H7 (cell line): ENCODE results near the gene JAZF1. TPM values are rescaled to one million over a fixed set of nuclear protein-coding genes. Genes with fewer than 3 reads are reported as not detected.

ENCODE experiments used
- DNase-seq: peaks from one replicate; pipeline ENCODE4 v3.0.0; 2012
- H3K27me3 ChIP-seq: 2 replicates; pipeline ENCODE4 v1.6.0; 2011; ENCODE audit warnings: mild to moderate bottlenecking, low read length; ENCODE audit not compliant: control insufficient read depth, insufficient read depth
- H3K36me3 ChIP-seq: replicated peaks from 2 replicates; pipeline ENCODE4 v1.5.1; 2011; ENCODE audit warnings: low read length; ENCODE audit not compliant: control insufficient read depth, insufficient read depth
- H3K4me3 ChIP-seq: 2 replicates; pipeline ENCODE4 v1.5.1; 2011; ENCODE audit warnings: low read depth, mild to moderate bottlenecking, control low read depth, low read length, moderate library complexity; ENCODE audit not compliant: insufficient read depth
- total RNA-seq: library from RNA; depleted of rRNA; stranded (reverse); fragments of >200 nt; shearing (Covaris generic); gene quantifications from 2 replicates; pipeline ENCODE4 v1.2.3, GENCODE V29; 2014

Gene JAZF1
- total RNA-seq, 1 experiment from 2014 or later, result 11.3 TPM

DNA sequence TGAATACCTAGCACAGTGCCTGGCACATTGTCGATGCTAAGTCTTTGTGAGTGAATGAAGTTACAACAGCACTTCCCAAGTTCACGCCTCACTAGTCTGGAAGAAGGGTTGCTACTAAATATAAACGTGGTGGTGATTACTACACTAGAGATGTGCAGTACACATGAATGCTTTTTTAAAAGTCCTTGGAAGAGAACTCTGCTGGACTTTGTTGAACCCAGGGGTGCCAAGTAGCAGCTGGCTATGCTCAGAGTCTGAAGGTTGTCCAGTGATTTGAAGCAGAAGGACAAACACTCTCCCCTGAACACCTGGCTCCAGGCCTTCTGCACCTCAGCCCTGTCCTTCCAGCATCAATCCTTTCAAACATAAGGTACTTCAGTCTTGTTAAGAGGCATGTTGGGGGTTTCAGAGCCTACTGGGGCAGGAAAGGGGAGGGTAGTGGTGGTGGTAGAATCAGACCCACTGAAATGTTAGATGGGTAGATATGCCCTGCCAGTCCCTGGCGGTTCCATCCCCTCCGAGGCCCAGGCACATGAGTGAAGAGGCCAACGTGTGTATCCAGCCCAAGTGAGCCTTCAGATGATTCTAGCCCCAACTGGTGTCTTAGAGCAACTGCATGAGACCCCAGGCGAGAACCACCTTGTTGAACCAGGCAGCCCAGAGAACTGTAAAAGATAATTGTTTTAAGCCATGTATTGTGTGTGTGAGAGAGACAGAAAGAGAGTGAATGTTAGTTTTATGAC is 346.2 kb downstream of the JAZF1 start:
- DNase-seq, result no peak
- Histone ChIP-seq H3K36me3 (no peaks in the 10 kb centered on the region; the same call in none of the 2 replicates), H3K27me3 (no peaks in the 10 kb centered on the region), H3K4me3 (no peak overlapping the region)

DNA sequence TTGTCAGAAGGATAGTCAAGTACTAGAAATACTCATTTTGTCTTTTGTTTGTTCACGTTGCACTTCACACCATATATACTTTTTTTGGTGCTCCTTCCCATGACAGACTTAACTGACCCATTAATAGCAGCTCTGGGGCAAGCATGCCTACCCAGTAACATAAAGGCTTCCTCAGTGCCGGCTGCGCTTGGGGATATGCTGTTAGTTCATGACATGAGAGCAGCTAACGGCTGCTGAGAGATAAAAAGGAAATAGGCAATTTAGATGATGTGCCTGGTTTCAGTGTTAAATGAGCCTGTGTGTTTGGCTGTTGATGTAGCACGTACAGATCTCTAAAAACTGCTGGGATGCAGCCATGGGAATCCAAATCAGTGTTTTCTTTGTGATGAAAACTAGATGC is 354.2 kb downstream of the JAZF1 start:
- no peaks in the 10 kb centered on the region for H3K36me3 ChIP-seq
- no peaks in the 10 kb centered on the region for H3K27me3 ChIP-seq
- no peak for DNase-seq
- H3K4me3 ChIP-seq, result no peak overlapping the region

GRCh38 chr7:27825891-27826290 is 354.7 kb downstream of the JAZF1 start:
- Histone ChIP-seq H3K27me3 (no peaks in the 10 kb centered on the region), H3K36me3 (no peaks in the 10 kb centered on the region)

DNA sequence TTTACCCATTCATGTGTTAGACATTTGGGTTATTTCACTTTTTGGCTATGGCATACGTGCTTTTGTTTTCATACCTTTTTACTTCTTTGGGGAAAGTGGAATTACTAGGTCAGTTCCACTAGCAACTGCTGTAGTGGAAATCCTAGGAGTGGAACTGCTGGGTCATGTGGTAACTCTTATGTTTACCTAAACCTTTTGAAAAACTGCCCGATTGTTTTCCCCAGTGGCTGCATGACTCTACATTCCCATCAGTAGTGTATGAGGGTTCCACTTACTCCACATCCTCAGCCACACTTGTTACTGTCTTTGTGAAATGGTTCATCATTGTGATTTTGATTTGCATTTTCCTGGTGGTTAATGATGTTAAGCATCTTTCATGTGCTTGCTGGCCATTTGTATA is 358.4 kb downstream of the JAZF1 start:
- no peak for DNase-seq
- Histone ChIP-seq H3K4me3 (no peak overlapping the region), H3K27me3 (no peaks in the 10 kb centered on the region), H3K36me3 (no peaks in the 10 kb centered on the region; the same call in 1 of the 2 replicates)

More at GRCh38 chr7:27825891-27826290, 354.7 kb downstream of the JAZF1 start:
- no peak overlapping the region for H3K4me3 ChIP-seq
- DNase-seq, result no peak

DNA sequence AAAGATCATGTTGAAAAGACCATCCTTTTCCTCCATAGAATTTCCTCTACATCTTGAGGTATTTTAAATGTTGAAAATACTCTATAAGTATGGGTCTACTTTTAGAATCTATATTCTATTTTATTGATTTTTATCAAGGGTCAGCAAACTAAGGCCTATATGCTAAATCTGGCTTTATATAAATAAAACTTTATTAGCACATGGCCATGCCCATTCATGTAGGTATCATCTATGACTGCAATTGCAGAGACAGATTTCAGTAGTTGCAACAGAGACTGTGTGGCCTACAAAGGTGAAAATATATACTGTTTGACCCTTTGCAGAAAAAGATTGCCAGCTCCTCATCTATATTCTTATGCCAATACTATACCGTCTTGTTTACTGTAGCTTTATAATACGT is 367.9 kb downstream of the JAZF1 start:
- Histone ChIP-seq H3K4me3 (no peak overlapping the region), H3K36me3 (no peaks in the 10 kb centered on the region; the same call in 1 of the 2 replicates), H3K27me3 (no peaks in the 10 kb centered on the region)
- DNase-seq, result no peak

GRCh38 chr7:27810186-27810585 is 370.4 kb downstream of the JAZF1 start:
- no peak overlapping the region for H3K4me3 ChIP-seq
- H3K36me3 ChIP-seq, result no peaks in the 10 kb centered on the region
- DNase-seq, result no peak
- H3K27me3 ChIP-seq, result no peaks in the 10 kb centered on the region

DNA sequence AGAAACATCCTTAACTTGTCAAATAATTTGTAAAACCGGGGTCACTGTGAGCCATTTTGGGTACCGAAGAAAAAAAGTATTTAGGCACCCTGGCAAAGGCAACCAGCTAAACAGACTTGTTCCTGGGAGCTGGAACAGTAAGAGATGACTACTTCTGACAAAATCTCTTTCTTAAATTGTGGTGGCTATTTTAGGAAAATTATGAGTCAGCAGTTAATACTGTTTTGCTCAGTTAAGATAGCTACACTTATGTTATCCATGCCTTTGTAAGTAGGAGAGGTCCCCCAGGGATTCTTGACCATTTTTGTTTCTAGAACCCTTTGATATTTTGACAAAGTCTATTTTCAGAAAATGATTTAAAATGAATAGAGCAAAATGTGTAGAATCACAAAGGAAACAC is 372.0 kb downstream of the JAZF1 start:
- no peak overlapping the region for H3K4me3 ChIP-seq
- no peak for DNase-seq
- no peaks in the 10 kb centered on the region for H3K36me3 ChIP-seq
- H3K27me3 ChIP-seq, result no peaks in the 10 kb centered on the region

DNA sequence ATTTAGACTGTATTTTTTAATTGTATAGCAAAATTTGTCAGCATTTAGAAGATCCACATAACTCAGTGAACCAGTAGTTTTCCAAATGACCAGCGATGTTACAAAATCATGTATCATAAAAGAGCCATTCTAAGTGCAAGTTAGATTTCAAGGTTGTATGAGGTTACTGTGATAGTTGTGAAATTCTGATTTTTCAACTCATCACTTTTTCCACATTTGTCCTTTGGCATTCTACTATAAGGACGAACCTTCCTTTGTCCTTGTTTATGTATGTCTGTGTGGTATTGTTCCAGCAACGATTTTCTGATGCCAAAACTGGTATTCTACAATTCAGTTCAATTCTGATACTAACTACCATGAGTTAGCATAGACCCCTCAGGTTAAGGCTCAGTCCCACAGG is 376.5 kb downstream of the JAZF1 start:
- no peak for DNase-seq
- Histone ChIP-seq H3K27me3 (no peaks in the 10 kb centered on the region; the same call in 1 of the 2 replicates), H3K36me3 (no peaks in the 10 kb centered on the region), H3K4me3 (no peak overlapping the region)

DNA sequence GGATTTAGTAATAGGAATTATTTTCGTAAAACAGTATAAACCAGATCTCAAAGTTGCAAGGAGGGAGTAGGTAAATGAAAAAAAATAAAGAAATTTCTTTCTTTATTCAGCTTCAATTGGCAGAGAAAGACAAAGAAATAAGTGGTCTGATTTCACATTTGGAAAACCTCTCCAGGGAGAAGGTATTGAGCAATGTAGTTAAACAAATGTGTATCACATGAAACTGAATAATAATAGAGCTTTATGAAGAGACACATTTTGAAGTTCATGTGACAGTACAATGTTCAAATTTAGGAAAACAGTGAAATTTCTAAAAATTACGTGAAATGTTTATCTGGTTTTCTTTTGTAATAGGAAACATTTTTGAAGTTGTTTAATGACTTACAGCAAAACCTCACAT is 377.6 kb downstream of the JAZF1 start:
- H3K4me3 ChIP-seq, result no peak overlapping the region
- H3K27me3 ChIP-seq, result no peaks in the 10 kb centered on the region; the same call in 1 of the 2 replicates
- no peaks in the 10 kb centered on the region for H3K36me3 ChIP-seq
- DNase-seq, result no peak

- Histone ChIP-seq H3K36me3 (no peaks in the 10 kb centered on the region), H3K4me3 (no peak overlapping the region), H3K27me3 (no peaks in the 10 kb centered on the region; the same call in 1 of the 2 replicates)
- DNase-seq, result no peak
These were observed 381.4 kb downstream of the JAZF1 start for GRCh38 chr7:27799212-27799611.

GRCh38 chr7:27795977-27796376 is 384.6 kb downstream of the JAZF1 start:
- no peaks in the 10 kb centered on the region; the same call in 1 of the 2 replicates for H3K27me3 ChIP-seq
- H3K4me3 ChIP-seq, result no peak overlapping the region
- H3K36me3 ChIP-seq, result no peaks in the 10 kb centered on the region
- no peak for DNase-seq

DNA sequence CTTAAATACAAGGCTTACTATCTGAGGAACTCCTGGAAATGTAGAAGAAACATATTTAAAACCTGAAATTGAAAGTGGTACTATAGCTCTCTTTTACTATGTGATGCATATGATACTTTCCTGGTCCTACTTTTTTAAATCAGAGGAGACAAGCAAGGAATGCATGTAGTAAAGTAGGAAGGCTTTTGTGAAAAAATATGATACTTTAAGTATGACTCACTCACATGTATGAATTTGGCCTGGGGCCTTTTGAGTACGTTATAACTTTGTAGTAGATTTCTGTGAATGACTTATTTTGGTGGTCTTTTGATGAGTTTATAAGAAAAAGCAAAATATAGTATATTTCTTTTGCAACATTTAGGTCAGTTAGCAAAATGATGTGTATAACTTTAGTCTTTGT is 386.8 kb downstream of the JAZF1 start:
- DNase-seq, result no peak
- H3K4me3 ChIP-seq, result no peak overlapping the region
- H3K27me3 ChIP-seq, result no peaks in the 10 kb centered on the region
- no peaks in the 10 kb centered on the region for H3K36me3 ChIP-seq

DNA sequence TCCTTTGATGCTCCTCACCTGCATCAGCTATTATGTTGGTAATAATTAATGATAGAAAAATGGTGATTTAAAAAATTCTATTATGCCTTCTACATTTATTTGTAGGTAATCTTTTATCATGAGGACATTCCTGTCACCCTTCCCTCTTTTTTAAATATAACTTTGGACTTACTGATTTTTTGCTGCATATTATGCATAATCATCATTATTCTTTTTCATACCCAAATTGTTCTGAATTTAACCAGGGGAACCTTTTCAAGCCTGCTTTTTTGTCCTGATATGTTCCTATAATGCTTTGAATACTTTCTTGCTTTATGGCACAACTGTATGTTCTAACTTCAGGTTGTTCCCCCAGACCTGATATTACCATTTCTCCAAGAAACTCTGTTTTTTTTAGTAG is 392.2 kb downstream of the JAZF1 start:
- Histone ChIP-seq H3K27me3 (no peaks in the 10 kb centered on the region), H3K36me3 (no peaks in the 10 kb centered on the region), H3K4me3 (no peak overlapping the region)
- DNase-seq, result no peak

- Histone ChIP-seq H3K36me3 (no peaks in the 10 kb centered on the region), H3K4me3 (no peak overlapping the region), H3K27me3 (no peaks in the 10 kb centered on the region)
- DNase-seq, result no peak
These were observed 396.1 kb downstream of the JAZF1 start for GRCh38 chr7:27784399-27785053.

- no peaks in the 10 kb centered on the region for H3K36me3 ChIP-seq
- H3K4me3 ChIP-seq, result no peak overlapping the region
- DNase-seq, result no peak
- H3K27me3 ChIP-seq, result no peaks in the 10 kb centered on the region
These were observed 397.7 kb downstream of the JAZF1 start for GRCh38 chr7:27782849-27783248.
